Heart left ventricle (tissue), 16 donors: ENCODE measurements around the gene PAK1. TPM values are rescaled to one million over a fixed set of nuclear protein-coding genes. Genes with fewer than 3 reads are reported as not detected.

Source experiments
- ATAC-seq, 4 donors: fragments of 200-7000 bp; cut with Tn5 transposase; one replicate each; pipeline ENCODE4 v1.9.1; 2020 to 2022; ENCODE audit warnings: moderate library complexity in 4 of 4, mild to moderate bottlenecking in 3 of 4, moderate number of reproducible peaks in 1 of 4
- DNase-seq, 5 donors: peaks; one replicate each; pipeline ENCODE4 v3.0.0-alpha.2; 2020
- H3K27ac ChIP-seq, 12 donors: fragments of 200-600 bp; sonication (generic) in 4 of 12; one replicate each; pipeline versions ENCODE4 v1.5.0 to v1.8.0; 2016 to 2022; ENCODE audit warnings: mild to moderate bottlenecking in 2 of 12
- H3K27me3 ChIP-seq, 9 donors: fragments of 200-600 bp; sonication (generic) in 2 of 9; one replicate each; pipeline versions ENCODE4 v1.5.1 to v1.8.0; 2016 to 2022; ENCODE audit warnings: mild to moderate bottlenecking in 3 of 9
- H3K36me3 ChIP-seq, 9 donors: fragments of 200-600 bp; sonication (generic) in 2 of 9; one replicate each; pipeline versions ENCODE4 v1.5.0 to v1.8.0; 2018 to 2022; ENCODE audit warnings: mild to moderate bottlenecking in 2 of 9
- H3K4me1 ChIP-seq, 12 donors: fragments of 200-600 bp; sonication (generic) in 4 of 12; one replicate each; pipeline versions ENCODE4 v1.5.0 to v1.8.0; 2016 to 2022; ENCODE audit warnings: mild to moderate bottlenecking in 3 of 12
- H3K4me3 ChIP-seq, 12 donors: fragments of 200-600 bp; sonication (generic) in 4 of 12; one replicate each; pipeline versions ENCODE4 v1.5.0 to v1.8.0; 2017 to 2022; ENCODE audit warnings: mild to moderate bottlenecking in 9 of 12, moderate library complexity in 4 of 12
- H3K9me3 ChIP-seq, 12 donors: fragments of 200-600 bp; sonication (generic) in 4 of 12; one replicate each; pipeline versions ENCODE4 v1.5.0 to v1.8.0; 2016 to 2022; ENCODE audit warnings: mild to moderate bottlenecking in 1 of 12
- CTCF ChIP-seq, 12 donors: fragments of 200-600 bp; sonication (generic) in 4 of 12; IDR thresholded peaks; one replicate each; pipeline versions ENCODE4 v1.5.0 to v1.8.0; 2018 to 2022; ENCODE audit warnings: antibody characterized with exemption in 12 of 12, mild to moderate bottlenecking in 5 of 12
- POLR2A ChIP-seq, 2 donors: fragments of 450-650 bp; IDR thresholded peaks; one replicate each; pipeline ENCODE4 v1.6.1; 2017; ENCODE audit warnings: antibody characterized with exemption in 2 of 2, mild to moderate bottlenecking in 2 of 2, moderate library complexity in 2 of 2
- WGBS, 4 donors: extraction: QIAGEN DNeasy Blood & Tissue Kit in 2 of 4; methylation state at CpG; one replicate each; pipeline versions ENCODE4 v1.1.5 to v1.1.7; 2013 to 2018; 5-methylcytosine and 5-hydroxymethylcytosine counted together
- intact Hi-C, 10 donors: fragments of 100-400 bp; cut with DNase I; formaldehyde crosslinking; loops; one replicate each; pipeline versions ENCODE4 v1.11.1 to v1.14.2; 2022
- polyA plus RNA-seq, 2 donors: library from polyadenylated mRNA; stranded (reverse); fragments of 200-250 nt; gene quantifications; one replicate each; pipeline ENCODE4 v1.2.3, GENCODE V29; 2013
- total RNA-seq, 9 donors: library from RNA; depleted of rRNA in 2 of 9; stranded (reverse); fragments of >200 nt in 2 of 9; fragmentation: NEBNext Ultra II Directional in 3 of 9; extraction: Animal tissue kit (Norgen Biotek cat#: 25700) in 3 of 9; gene quantifications; one replicate each; pipeline versions ENCODE4 v1.1.0 to v1.2.4, GENCODE V29; 2016 to 2023
- donor health status: ischemic (EF 13 %, LVEDD 7.1; RV severe dilation, severe dysfunction).
- donor health status: healthy with polysubstance abuse.
- donor health status: DM: no; HTN: yes; CAD: no.
- donor health status: DM: no; HTN: no; CAD: no.
- donor health status: ischemic (EF 25% LVEDD 6.9; RV normal size, moderate dysfunction).
- donor health status: ischemic (EF 25% LVEDD 5.7; RV mildly dilated, moderate dysfunction).
- donor health status: healthy.
- donor health status: DM: yes; HTN: yes; CAD: no.
- donor health status: ischemic (EF 35%, LVEDD 5.7; RV mildly dilated, moderate dysfunction).
- donor health status: nonischemic (EF 11% LVEDD 7.7; RV severe dilation, severe dysfunction).
- donor health status: DM: yes; HTN: yes; CAD: no.
- donor health status: PGD.
- donor health status: ischemic (EF 29% LVEDD 5.4; RV normal size, mild dysfunction).
- donor health status: nonischemic (EF 23%, LVEDD 6.1; RV moderate dilation, normal function).

PAK1 gene
- total and polyA plus RNA-seq, 11 donors = 2.1 to 25.4 (median 5.9) TPM

DNA sequence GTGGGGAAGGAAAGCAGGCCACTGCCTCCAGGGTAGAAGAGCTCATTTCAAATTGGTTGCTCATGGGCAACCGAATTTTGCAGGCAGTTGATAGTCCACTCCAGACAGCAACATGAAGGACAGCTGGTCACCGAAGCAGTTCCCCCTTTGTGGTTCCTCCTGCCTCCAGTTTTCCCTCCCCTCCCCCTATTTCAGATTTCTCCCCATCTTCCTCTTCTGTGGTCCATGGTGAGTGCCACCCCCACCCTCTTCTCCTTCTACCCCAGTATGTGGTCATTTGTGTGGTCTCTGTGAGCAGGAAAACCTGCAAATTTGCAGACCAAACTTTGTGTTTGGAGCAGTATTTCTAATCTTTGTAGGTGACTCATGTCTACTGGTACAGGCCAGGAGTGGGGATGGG lies 38.2 kb upstream of the PAK1 start:
- WGBS, 4 donors = 73 to 86% (median 77%) methylated on average over 2 of the region's 2 CpGs
- Histone ChIP-seq H3K27ac (no peak overlapping the region), H3K27me3 (no peaks in the 10 kb centered on the region), H3K4me3 (no peak overlapping the region), H3K9me3 (no peaks in the 10 kb centered on the region), H3K36me3 (no peaks in the 10 kb centered on the region), H3K4me1 (peaks cover 0 to 6% (median 0%) of the 10 kb centered on the region in 12 donors)
- ATAC-seq = peak in 2 of 4 donors; percentile 46 to 61
- TF ChIP-seq POLR2A (IDR thresholded peaks at IDR 0.05) (no peak), CTCF (IDR thresholded peaks at IDR 0.05) (no peak)
- peak in 3 of 5 donors; percentile 20 to 28 (median 21) for DNase-seq
- intact Hi-C loops = no loop called here

GRCh38 chr11:77510851-77511250 lies 37.0 kb upstream of the PAK1 start:
- Histone ChIP-seq H3K27me3 (no peaks in the 10 kb centered on the region), H3K9me3 (no peaks in the 10 kb centered on the region), H3K4me3 (no peak overlapping the region), H3K4me1 (peaks cover 0 to 6% (median 0%) of the 10 kb centered on the region in 12 donors), H3K27ac (no peak overlapping the region), H3K36me3 (no peaks in the 10 kb centered on the region)
- TF ChIP-seq CTCF (IDR thresholded peaks at IDR 0.05) (no peak), POLR2A (IDR thresholded peaks at IDR 0.05) (no peak)
- ATAC-seq = no peak
- DNase-seq = no peak
- WGBS, 4 donors = 71 to 75% (median 74%) methylated on average over 1 of the region's 1 CpG
- intact Hi-C loops = no loop called here

- no peak for TF ChIP-seq POLR2A (IDR thresholded peaks at IDR 0.05)
- no peak for TF ChIP-seq CTCF (IDR thresholded peaks at IDR 0.05)
- H3K4me3 ChIP-seq = no peak overlapping the region
- no peak overlapping the region for H3K27ac ChIP-seq
- no peak for DNase-seq
- ATAC-seq = no peak
- no peaks in the 10 kb centered on the region for H3K9me3 ChIP-seq
- H3K4me1 ChIP-seq = peaks cover 0 to 6% (median 0%) of the 10 kb centered on the region in 12 donors
- no peaks in the 10 kb centered on the region for H3K36me3 ChIP-seq
- H3K27me3 ChIP-seq = no peaks in the 10 kb centered on the region
- 91 to 95% (median 93%) methylated on average over 3 of the region's 3 CpGs for WGBS, 4 donors
- intact Hi-C loops = no loop called here
These were observed 36.2 kb upstream of the PAK1 start for GRCh38 chr11:77510095-77510494.

DNA sequence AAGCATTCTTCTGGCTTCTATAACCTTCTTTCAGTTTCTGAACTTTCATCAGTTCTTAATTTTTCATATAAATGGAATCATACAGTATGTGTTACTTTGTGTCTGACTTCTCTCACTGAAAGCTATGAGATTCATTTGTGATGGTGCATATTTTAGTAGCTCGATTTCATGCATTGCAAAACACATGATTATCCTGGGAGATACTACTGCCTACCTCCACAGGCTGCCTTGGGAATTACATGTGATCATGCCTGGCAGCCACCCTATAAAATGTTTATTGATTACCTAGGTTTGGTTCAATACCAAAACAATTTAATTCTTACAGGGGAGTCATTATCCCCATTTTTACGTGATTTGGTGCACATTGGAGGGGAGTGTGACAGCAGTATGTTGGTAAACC lies 34.1 kb upstream of the PAK1 start:
- Histone ChIP-seq H3K4me3 (no peak overlapping the region), H3K27me3 (peaks cover 0 to 2% (median 0%) of the 10 kb centered on the region in 9 donors), H3K27ac (no peak overlapping the region), H3K4me1 (peaks cover 0 to 8% (median 0%) of the 10 kb centered on the region in 12 donors), H3K36me3 (no peaks in the 10 kb centered on the region), H3K9me3 (no peaks in the 10 kb centered on the region)
- no peak for TF ChIP-seq POLR2A (IDR thresholded peaks at IDR 0.05)
- 80 to 89% (median 83%) methylated on average over 2 of the region's 2 CpGs for WGBS, 4 donors
- ATAC-seq (no peak), DNase-seq (no peak)
- intact Hi-C loops = no loop called here

GRCh38 chr11:77506857-77507256 lies 33.0 kb upstream of the PAK1 start:
- Histone ChIP-seq H3K27me3 (peaks cover 0 to 2% (median 0%) of the 10 kb centered on the region in 9 donors), H3K27ac (no peak overlapping the region), H3K4me1 (peaks cover 0 to 19% (median 2%) of the 10 kb centered on the region in 12 donors), H3K9me3 (no peaks in the 10 kb centered on the region), H3K4me3 (no peak overlapping the region), H3K36me3 (no peaks in the 10 kb centered on the region)
- DNase-seq (no peak), ATAC-seq (no peak)
- intact Hi-C loops = no loop called here
- TF ChIP-seq POLR2A (IDR thresholded peaks at IDR 0.05) = no peak
- no peak for TF ChIP-seq CTCF (IDR thresholded peaks at IDR 0.05)
- 58 to 74% (median 64%) methylated on average over 2 of the region's 2 CpGs for WGBS, 4 donors
